Measurements from ENCODE around the gene GALNT7. TPM values are rescaled to one million over a fixed set of nuclear protein-coding genes. Genes with fewer than 3 reads are reported as not detected.

The GALNT7 gene
- total RNA-seq, 1 donor from 2014 or later: 31.1 TPM

DNA sequence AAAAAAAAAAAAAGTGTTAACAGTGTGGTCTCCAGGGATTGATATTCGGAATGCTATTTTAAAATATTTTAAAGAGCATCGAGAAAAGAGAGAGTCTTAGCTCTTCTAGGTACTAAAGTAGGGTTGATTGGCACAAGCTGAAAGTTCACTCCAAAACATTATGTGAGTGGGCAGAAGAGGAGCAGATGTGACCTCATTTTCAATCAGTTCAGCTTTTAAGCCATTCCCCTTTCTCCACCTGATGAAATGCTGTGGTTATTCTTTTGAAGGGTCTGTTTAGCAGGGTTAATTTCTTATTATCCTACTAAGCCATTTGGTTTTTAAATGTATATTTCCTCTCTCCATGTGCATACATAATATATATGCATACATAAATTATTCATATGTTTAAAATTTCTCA lies 69.2 kb downstream of the GALNT7 start:
- DNase-seq (ENCODE audit: low read depth): no peak
- H3K4me3 ChIP-seq (ENCODE audit: low read depth, low read length): no peak overlapping the region
- no peak for TF ChIP-seq CTCF (conservative IDR thresholded peaks at IDR 0.05; ENCODE audit: low read depth, low read length)

DNA sequence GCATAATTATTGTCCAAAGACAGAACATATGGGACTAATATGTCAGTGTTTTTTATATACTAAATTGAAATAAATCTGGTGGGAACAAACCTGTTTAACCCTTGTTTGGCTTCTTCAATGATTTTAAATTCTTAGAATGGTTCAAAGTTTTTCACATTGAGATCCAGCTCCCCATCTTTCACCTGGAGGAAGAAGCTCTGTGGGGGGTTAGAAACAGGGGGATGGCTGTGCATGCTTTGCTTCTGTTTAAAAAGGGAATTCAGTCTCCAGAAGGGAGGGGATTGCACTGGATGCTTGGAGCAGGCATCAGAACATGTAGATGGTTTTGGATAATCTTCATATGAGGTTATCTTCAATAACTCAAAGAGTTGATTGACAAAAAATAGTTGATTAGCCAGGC lies 72.1 kb downstream of the GALNT7 start:
- TF ChIP-seq CTCF (conservative IDR thresholded peaks at IDR 0.05; ENCODE audit: low read depth, low read length): no peak
- no peak for DNase-seq (ENCODE audit: low read depth)
- H3K4me3 ChIP-seq (ENCODE audit: low read depth, low read length): no peak overlapping the region

GRCh38 chr4:173242466-173243250 lies 74.0 kb downstream of the GALNT7 start:
- peak; percentile 76 for DNase-seq (ENCODE audit: low read depth)
- H3K4me3 ChIP-seq (ENCODE audit: low read depth, low read length): no peak overlapping the region
- TF ChIP-seq CTCF (conservative IDR thresholded peaks at IDR 0.05; ENCODE audit: low read depth, low read length): no peak

DNA sequence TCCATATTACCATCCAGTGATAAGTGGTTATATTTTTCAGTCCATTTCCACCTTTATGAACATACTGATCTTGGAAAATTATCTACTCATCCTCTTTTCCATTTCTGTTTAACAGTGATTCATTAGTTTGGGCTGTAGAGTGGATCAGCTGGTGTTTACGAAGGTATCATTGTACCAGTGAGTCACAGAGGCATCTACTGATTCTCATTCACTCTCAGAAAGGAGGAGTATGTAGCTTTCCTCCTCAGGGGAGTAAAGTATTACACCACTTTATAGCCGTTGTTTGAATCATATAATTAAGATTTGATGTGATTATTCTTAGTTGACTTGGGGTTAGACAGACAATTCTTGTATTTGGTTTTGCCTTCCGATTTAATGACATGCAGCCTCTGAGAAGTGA lies 74.7 kb downstream of the GALNT7 start:
- H3K4me3 ChIP-seq (ENCODE audit: low read depth, low read length): no peak overlapping the region
- TF ChIP-seq CTCF (conservative IDR thresholded peaks at IDR 0.05; ENCODE audit: low read depth, low read length): no peak
- DNase-seq (ENCODE audit: low read depth): peak; percentile 85

- H3K4me3 ChIP-seq (ENCODE audit: low read depth, low read length): no peak overlapping the region
- TF ChIP-seq CTCF (conservative IDR thresholded peaks at IDR 0.05; ENCODE audit: low read depth, low read length): no peak
- no peak for DNase-seq (ENCODE audit: low read depth)
Observed at GRCh38 chr4:173243917-173244658, 75.5 kb downstream of the GALNT7 start.

DNA sequence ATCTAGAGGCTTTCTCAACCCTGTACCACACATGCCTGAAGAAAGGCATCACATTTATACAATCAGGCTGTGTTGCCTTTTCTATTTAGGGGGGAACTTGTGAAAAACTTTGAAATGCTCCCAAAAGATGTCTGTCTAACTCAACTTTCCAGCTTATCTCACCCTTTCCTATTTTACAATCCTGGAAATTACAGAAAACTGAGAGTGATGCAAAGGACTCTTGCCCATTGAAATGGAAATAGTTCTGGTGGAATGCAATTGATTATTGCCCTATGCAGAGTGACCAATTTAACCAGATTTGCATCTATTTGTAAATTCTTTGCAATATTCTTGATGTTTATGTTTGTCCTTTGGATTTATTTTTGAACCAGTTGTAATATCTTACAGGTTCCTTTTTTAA lies 77.3 kb downstream of the GALNT7 start:
- DNase-seq (ENCODE audit: low read depth): no peak
- no peak overlapping the region for H3K4me3 ChIP-seq (ENCODE audit: low read depth, low read length)
- no peak for TF ChIP-seq CTCF (conservative IDR thresholded peaks at IDR 0.05; ENCODE audit: low read depth, low read length)

Measured in epithelial cell of proximal tubule (primary cell).